KOPT-K1 (cell line): ENCODE results near the gene CWC27.

Source experiments
- H3K27ac ChIP-seq: fragments of 200-600 bp; sonication (generic); 2 replicates; pipeline ENCODE4 v1.5.1; 2016; ENCODE audit warnings: antibody characterized with exemption, mild to moderate bottlenecking, low read depth, low read length; ENCODE audit not compliant: poor library complexity, severe bottlenecking
- H3K36me3 ChIP-seq: fragments of 200-600 bp; sonication (generic); 2 replicates; pipeline ENCODE4 v1.5.1; 2017; ENCODE audit warnings: antibody characterized with exemption, mild to moderate bottlenecking, low read length, moderate library complexity; ENCODE audit not compliant: insufficient read depth
- H3K9me3 ChIP-seq: fragments of 200-600 bp; sonication (generic); 2 replicates; pipeline ENCODE4 v1.5.1; 2017; ENCODE audit warnings: antibody characterized with exemption, low read length, mild to moderate bottlenecking; ENCODE audit not compliant: insufficient read depth, poor library complexity, severe bottlenecking

Gene CWC27, protein sequence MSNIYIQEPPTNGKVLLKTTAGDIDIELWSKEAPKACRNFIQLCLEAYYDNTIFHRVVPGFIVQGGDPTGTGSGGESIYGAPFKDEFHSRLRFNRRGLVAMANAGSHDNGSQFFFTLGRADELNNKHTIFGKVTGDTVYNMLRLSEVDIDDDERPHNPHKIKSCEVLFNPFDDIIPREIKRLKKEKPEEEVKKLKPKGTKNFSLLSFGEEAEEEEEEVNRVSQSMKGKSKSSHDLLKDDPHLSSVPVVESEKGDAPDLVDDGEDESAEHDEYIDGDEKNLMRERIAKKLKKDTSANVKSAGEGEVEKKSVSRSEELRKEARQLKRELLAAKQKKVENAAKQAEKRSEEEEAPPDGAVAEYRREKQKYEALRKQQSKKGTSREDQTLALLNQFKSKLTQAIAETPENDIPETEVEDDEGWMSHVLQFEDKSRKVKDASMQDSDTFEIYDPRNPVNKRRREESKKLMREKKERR

GRCh38 chr5:64768358-64769312, at the start of gene CWC27, which contains the start of gene SREK1IP1:
TSS of gene CWC27 (plus strand) at chr5:64768930. CDS start at chr5:64769147, 217 bp downstream.
TSS of gene SREK1IP1 (minus strand) at chr5:64768691. CDS start at chr5:64768517, 174 bp downstream.
- H3K9me3 ChIP-seq = no peaks in the 10 kb centered on the region
- peak within 1 kb of the TSS; percentile 78 for H3K27ac ChIP-seq
- H3K36me3 ChIP-seq = peaks cover 30% of the 10 kb centered on the region

DNA sequence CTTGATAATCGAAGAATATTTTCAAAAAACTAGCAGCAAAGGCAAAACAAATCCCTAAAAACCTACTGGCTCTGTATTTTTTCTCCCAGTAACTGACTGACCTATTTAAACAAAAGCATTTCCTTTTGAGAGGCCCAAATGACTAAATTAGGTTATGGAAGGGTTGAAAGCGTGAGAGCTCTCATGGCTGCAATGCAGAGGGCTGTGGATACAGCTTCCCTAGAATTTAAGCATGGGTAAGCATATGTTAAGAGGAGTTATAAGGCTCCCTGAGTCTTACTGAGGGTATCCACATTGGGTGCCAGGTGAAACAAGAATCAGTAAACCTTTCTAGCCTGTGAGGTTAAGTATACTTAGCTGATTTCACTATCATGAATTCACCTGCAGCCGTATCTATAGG, 46.1 kb upstream of the CWC27 start:
- no peaks in the 10 kb centered on the region for H3K9me3 ChIP-seq
- H3K36me3 ChIP-seq = peaks cover 56% of the 10 kb centered on the region
- H3K27ac ChIP-seq = no peak overlapping the region

GRCh38 chr5:64727150-64727549, 41.6 kb upstream of the CWC27 start:
- Histone ChIP-seq H3K9me3 (no peaks in the 10 kb centered on the region), H3K36me3 (peaks cover 60% of the 10 kb centered on the region), H3K27ac (no peak overlapping the region)

- H3K27ac ChIP-seq = no peak overlapping the region
- H3K36me3 ChIP-seq = peaks cover 36% of the 10 kb centered on the region
- H3K9me3 ChIP-seq = no peaks in the 10 kb centered on the region
Measured at GRCh38 chr5:64742411-64742810, 26.3 kb upstream of the CWC27 start.

DNA sequence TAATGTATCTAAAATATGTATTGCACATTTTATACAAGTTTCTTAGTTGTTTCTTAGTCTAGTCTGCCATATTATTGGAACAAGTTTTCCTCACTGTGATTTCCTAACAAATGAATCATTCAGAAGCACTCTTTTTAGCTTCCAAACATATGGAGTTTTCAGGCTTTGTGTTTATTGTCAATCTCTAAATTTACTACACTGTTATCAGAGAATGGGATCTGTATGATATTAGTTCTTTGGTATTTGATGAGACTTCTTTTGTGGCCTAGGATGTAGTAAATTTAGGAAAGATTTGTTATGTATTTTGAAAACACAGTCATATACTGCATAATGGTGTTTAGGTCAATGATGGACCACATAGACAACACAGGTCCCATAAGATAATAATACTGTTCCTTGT, 25.9 kb upstream of the CWC27 start:
- no peak overlapping the region for H3K27ac ChIP-seq
- H3K36me3 ChIP-seq = peaks cover 39% of the 10 kb centered on the region
- H3K9me3 ChIP-seq = no peaks in the 10 kb centered on the region

- Histone ChIP-seq H3K9me3 (no peaks in the 10 kb centered on the region), H3K36me3 (peaks cover 20% of the 10 kb centered on the region), H3K27ac (no peak overlapping the region)
Measured at GRCh38 chr5:64744914-64745313, 23.8 kb upstream of the CWC27 start.

GRCh38 chr5:64746446-64746845, 22.3 kb upstream of the CWC27 start:
- H3K36me3 ChIP-seq = peaks cover 6% of the 10 kb centered on the region; the same call in 1 of the 2 replicates
- H3K27ac ChIP-seq = no peak overlapping the region
- H3K9me3 ChIP-seq = no peaks in the 10 kb centered on the region

GRCh38 chr5:64749385-64749784, 19.3 kb upstream of the CWC27 start:
- peaks cover 24% of the 10 kb centered on the region for H3K36me3 ChIP-seq
- no peaks in the 10 kb centered on the region for H3K9me3 ChIP-seq
- no peak overlapping the region for H3K27ac ChIP-seq

GRCh38 chr5:64754066-64754465, 14.7 kb upstream of the CWC27 start:
- Histone ChIP-seq H3K36me3 (peaks cover 25% of the 10 kb centered on the region), H3K27ac (no peak overlapping the region), H3K9me3 (no peaks in the 10 kb centered on the region)

DNA sequence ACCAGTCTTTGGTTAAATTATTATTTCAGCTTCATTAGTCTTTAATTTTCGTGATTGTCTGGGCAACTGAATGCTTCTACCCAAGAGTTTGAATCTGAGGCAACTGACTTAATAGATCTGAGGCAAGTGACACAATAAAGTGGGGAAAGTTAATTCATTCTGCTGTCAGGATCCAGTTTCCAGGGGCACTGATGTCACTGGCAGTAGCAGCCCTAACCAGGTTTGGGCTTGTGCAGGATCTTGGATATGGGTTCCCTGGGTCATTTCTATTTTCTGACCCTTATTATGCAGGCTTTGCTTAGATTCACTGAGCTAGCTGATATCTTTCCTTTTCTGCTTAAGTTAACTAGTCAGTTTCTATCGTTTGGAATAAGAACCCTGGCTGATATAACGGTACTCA, 9.8 kb upstream of the CWC27 start:
- H3K36me3 ChIP-seq = peaks cover 37% of the 10 kb centered on the region
- no peaks in the 10 kb centered on the region for H3K9me3 ChIP-seq
- no peak overlapping the region for H3K27ac ChIP-seq

- Histone ChIP-seq H3K36me3 (peaks cover 42% of the 10 kb centered on the region), H3K27ac (no peak overlapping the region), H3K9me3 (no peaks in the 10 kb centered on the region)
Measured at GRCh38 chr5:64759960-64760660, 8.6 kb upstream of the CWC27 start.

DNA sequence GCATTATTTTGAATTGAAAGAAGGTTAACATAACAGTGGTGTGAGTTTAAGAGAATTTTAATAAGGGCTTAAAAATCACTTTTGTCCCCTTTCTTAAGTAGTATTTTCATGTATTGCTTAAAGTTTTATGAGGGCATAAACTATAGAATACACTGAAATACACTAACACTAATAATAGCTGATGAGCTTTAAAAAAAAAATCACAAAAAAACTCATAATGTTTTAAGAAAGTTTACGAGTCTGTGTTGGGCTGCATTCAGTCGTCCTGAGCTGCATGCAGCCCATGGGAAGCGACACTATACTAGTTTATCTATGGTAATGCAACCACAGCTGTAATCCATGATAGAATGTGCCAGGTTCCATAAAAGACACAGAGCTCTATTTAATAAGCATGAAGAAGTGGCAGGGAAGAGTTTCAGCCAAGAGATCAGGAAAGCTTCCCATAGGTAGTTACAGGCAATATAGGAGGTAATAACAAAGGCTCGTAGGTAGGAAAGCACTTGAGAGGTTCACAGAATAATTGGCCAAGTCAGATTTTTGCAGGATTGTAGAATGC, 4.7 kb upstream of the CWC27 start:
- no peak overlapping the region for H3K27ac ChIP-seq
- no peaks in the 10 kb centered on the region for H3K9me3 ChIP-seq
- peaks cover 52% of the 10 kb centered on the region for H3K36me3 ChIP-seq

- H3K27ac ChIP-seq = no peak overlapping the region
- peaks cover 42% of the 10 kb centered on the region for H3K36me3 ChIP-seq
- H3K9me3 ChIP-seq = no peaks in the 10 kb centered on the region
Measured at GRCh38 chr5:64765804-64766504, 2.8 kb upstream of the CWC27 start.

GRCh38 chr5:64766941-64767340, 1.8 kb upstream of the CWC27 start:
- Histone ChIP-seq H3K36me3 (peaks cover 33% of the 10 kb centered on the region), H3K9me3 (no peaks in the 10 kb centered on the region), H3K27ac (no peak overlapping the region)
